Osteoblast (primary cell): Measurements from ENCODE around the gene SPRR4. TPM values are rescaled to one million over a fixed set of nuclear protein-coding genes. Genes with fewer than 3 reads are reported as not detected.
"Not testable (repeated sequence)": the region's sequence is repeated elsewhere in the genome, so short reads cannot be mapped to it uniquely, and the experiment has no call there.

Experiments
- DNase-seq: peaks from one replicate; pipeline ENCODE4 v3.0.0; 2011; ENCODE audit warnings: low spot score, mixed read lengths; ENCODE audit not compliant: insufficient read length; ENCODE audit errors: missing footprints
- H2AFZ ChIP-seq: 2 replicates; pipeline ENCODE4 v1.6.0; 2011; ENCODE audit warnings: mild to moderate bottlenecking, low read length
- H3K27ac ChIP-seq: 2 replicates; pipeline ENCODE4 v1.5.1; 2011; ENCODE audit warnings: mild to moderate bottlenecking, low read depth, low read length, moderate library complexity
- H3K27me3 ChIP-seq: 2 replicates; pipeline ENCODE4 v1.6.0; 2012; ENCODE audit warnings: mild to moderate bottlenecking, control low read depth, inconsistent platforms, low read length, moderate library complexity; ENCODE audit not compliant: insufficient read depth
- H3K36me3 ChIP-seq: 2 replicates; pipeline ENCODE4 v1.5.1; 2011; ENCODE audit warnings: mild to moderate bottlenecking, low read length, control low read depth, moderate library complexity; ENCODE audit not compliant: insufficient read depth
- H3K4me1 ChIP-seq: 2 replicates; pipeline ENCODE4 v1.5.1; 2011; ENCODE audit warnings: mild to moderate bottlenecking, low read length, control low read depth, moderate library complexity; ENCODE audit not compliant: insufficient read depth
- H3K4me2 ChIP-seq: 2 replicates; pipeline ENCODE4 v1.6.0; 2011; ENCODE audit warnings: mild to moderate bottlenecking, low read length; ENCODE audit not compliant: insufficient read depth
- H3K4me3 ChIP-seq: fragments of 200-600 bp; sonication (generic); 3 replicates; pipeline ENCODE4 v1.5.1; 2012; ENCODE audit warnings: mild to moderate bottlenecking, low read length, inconsistent platforms; ENCODE audit not compliant: insufficient read depth
- H3K79me2 ChIP-seq: 2 replicates; pipeline ENCODE4 v1.6.0; 2012; ENCODE audit warnings: mild to moderate bottlenecking, low read length, control low read depth, inconsistent platforms; ENCODE audit not compliant: insufficient read depth
- H3K9me3 ChIP-seq: 2 replicates; pipeline ENCODE4 v1.5.1; 2011; ENCODE audit warnings: low read depth, low read length, control low read depth
- H4K20me1 ChIP-seq: 2 replicates; pipeline ENCODE4 v1.6.0; 2012; ENCODE audit warnings: mild to moderate bottlenecking, low read length, control low read depth; ENCODE audit not compliant: insufficient read depth
- small RNA-seq: library from RNA; depleted of rRNA; stranded (forward); fragments of <200 nt; gene quantifications from one replicate; pipeline ENCODE3, GENCODE V24; 2012
- total RNA-seq: library from RNA; depleted of rRNA; stranded (reverse); fragments of >200 nt; gene quantifications from 2 replicates; pipeline ENCODE4 v1.2.3, GENCODE V29; 2012
- TF ChIP-seq, protein P1 (sequence below): IDR thresholded peaks from 2 replicates; pipeline ENCODE4 v1.5.1; 2011; ENCODE audit warnings: mild to moderate bottlenecking, low read depth, low read length, moderate library complexity; ENCODE audit errors: extremely low read depth

The SPRR4 gene
- total RNA-seq, 1 donor: not detected

DNA sequence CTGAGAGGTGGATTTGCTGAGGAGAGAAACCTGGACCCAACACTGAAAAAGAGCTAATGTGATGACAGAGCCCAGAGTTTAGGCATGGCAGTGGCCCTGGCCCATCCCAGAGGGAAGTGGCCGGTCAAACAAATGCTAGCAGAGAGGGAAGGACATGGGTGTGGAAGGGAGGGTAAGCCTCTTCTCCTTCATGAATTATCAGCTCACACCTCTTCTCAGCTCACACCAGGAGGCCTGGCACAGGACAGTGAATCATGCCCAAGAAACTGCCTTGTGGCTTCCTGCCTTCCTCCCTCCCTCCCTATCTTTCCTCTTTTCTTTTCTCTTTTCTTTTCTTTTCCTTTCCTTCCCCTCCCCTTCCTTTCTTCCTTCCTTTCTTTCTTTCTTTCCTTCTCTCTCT lies 29.8 kb downstream of the SPRR4 start:
- Histone ChIP-seq H2AFZ (no peak overlapping the region), H3K27me3 (no peaks in the 10 kb centered on the region), H3K4me3 (no peak overlapping the region), H3K27ac (no peak overlapping the region), H4K20me1 (no peaks in the 10 kb centered on the region), H3K79me2 (no peaks in the 10 kb centered on the region), H3K4me2 (no peak overlapping the region), H3K4me1 (no peaks in the 10 kb centered on the region), H3K36me3 (no peaks in the 10 kb centered on the region), H3K9me3 (no peaks in the 10 kb centered on the region)
- TF ChIP-seq, protein P1, sequence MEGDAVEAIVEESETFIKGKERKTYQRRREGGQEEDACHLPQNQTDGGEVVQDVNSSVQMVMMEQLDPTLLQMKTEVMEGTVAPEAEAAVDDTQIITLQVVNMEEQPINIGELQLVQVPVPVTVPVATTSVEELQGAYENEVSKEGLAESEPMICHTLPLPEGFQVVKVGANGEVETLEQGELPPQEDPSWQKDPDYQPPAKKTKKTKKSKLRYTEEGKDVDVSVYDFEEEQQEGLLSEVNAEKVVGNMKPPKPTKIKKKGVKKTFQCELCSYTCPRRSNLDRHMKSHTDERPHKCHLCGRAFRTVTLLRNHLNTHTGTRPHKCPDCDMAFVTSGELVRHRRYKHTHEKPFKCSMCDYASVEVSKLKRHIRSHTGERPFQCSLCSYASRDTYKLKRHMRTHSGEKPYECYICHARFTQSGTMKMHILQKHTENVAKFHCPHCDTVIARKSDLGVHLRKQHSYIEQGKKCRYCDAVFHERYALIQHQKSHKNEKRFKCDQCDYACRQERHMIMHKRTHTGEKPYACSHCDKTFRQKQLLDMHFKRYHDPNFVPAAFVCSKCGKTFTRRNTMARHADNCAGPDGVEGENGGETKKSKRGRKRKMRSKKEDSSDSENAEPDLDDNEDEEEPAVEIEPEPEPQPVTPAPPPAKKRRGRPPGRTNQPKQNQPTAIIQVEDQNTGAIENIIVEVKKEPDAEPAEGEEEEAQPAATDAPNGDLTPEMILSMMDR: no peak
- no peak for DNase-seq

DNA sequence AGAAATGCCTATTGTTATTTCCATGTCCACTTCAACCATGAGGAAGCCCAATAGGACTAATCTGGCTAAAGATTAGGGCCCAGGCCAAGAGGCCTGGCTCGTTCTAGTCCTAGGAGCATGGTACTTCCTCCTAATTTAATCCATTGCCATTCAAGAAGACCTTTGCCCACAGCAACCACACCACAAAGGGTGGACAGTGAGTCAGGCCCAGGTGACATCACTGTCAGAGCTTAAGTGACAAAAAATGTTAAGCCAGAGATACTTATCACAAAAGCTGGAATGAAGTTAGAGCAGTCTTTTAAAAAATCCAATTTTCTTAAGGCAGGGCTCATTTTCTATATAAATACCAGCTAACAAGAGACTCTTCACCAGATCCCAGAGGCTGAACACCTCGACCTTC lies 30.9 kb downstream of the SPRR4 start, which contains the start of gene SPRR3:
TSS of gene SPRR3 (plus strand) at position 368 of the 400 bp plus-strand sequence. CDS start 1,272 bp downstream, outside the sequence.
- Histone ChIP-seq H4K20me1 (no peaks in the 10 kb centered on the region), H3K4me3 (no peak within 1 kb of the TSS), H3K4me2 (no peak within 1 kb of the TSS), H3K4me1 (no peaks in the 10 kb centered on the region), H3K36me3 (no peaks in the 10 kb centered on the region), H3K79me2 (no peaks in the 10 kb centered on the region), H3K9me3 (no peaks in the 10 kb centered on the region), H2AFZ (no peak within 1 kb of the TSS), H3K27me3 (no peaks in the 10 kb centered on the region), H3K27ac (no peak within 1 kb of the TSS)
- TF ChIP-seq, protein P1: no peak
- DNase-seq: no peak

DNA sequence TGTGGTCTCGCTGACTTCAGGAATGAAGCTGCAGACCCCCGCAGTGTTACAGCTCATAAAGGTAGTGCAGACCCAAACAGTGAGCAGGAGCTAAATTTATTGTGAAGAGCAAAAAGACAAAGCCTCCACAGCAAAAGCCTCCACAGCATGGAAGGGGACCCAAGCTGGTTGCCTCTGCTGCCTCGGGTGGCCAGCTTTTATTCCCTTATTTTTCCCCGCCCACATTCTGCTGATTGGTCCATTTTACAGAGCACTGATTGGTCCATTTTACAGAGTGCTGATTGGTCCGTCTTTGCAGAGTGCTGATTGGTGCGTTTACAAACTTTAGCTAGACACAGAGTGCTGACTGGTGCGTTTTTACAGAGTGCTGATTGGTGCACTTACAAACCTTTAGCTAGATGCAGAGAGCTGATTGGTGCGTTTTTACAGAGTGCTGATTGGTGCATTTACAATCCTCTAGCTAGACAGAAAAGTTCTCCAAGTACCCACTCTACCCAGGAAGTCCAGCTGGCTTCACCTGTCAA lies 40.8 kb downstream of the SPRR4 start:
- H3K9me3 ChIP-seq, H3K36me3 ChIP-seq, H3K4me3 ChIP-seq, H3K27me3 ChIP-seq, H4K20me1 ChIP-seq, H3K27ac ChIP-seq, H2AFZ ChIP-seq, H3K4me1 ChIP-seq, DNase-seq, H3K79me2 ChIP-seq, H3K4me2 ChIP-seq: not testable (repeated sequence)

- H3K27me3 ChIP-seq, H3K4me3 ChIP-seq, H3K79me2 ChIP-seq, H3K4me1 ChIP-seq, H3K36me3 ChIP-seq, H3K27ac ChIP-seq, H3K4me2 ChIP-seq, H2AFZ ChIP-seq, H4K20me1 ChIP-seq, DNase-seq, H3K9me3 ChIP-seq: not testable (repeated sequence)
These were observed 51.4 kb downstream of the SPRR4 start for GRCh38 chr1:153021829-153022228.

Small RNA genes lying within 50 kb of the gene (small RNA-seq; reads per million reads assigned to genes)
- gene RF00322 (not detected), gene SPRR1A (not detected)

Other genes with a start within 250 kb of the SPRR4 start
- gene KPRP, start 212.6 kb upstream of the SPRR4 start, total RNA-seq: not detected in 2 replicates
- gene LCE1F, start 195.5 kb upstream of the SPRR4 start, total RNA-seq: not detected in 2 replicates
- not detected in 2 replicates for gene LCE1E, start 184.4 kb upstream of the SPRR4 start, total RNA-seq
- gene LCE1D, start 173.9 kb upstream of the SPRR4 start, total RNA-seq: not detected in 2 replicates
- gene LCE1C, start 164.0 kb upstream of the SPRR4 start, total RNA-seq: not detected in 2 replicates
- gene LCE1B, start 158.7 kb upstream of the SPRR4 start, total RNA-seq: not detected in 2 replicates
- gene LCE1A, start 143.2 kb upstream of the SPRR4 start, total RNA-seq: not detected in 2 replicates
- not detected in 2 replicates for gene LCE6A, start 127.8 kb upstream of the SPRR4 start, total RNA-seq
- not detected in 2 replicates for gene LCE7A, start 110.7 kb upstream of the SPRR4 start, total RNA-seq
- not detected in 2 replicates for gene SMCP, start 92.3 kb upstream of the SPRR4 start, total RNA-seq
- not detected in 2 replicates for gene IVL, start 62.1 kb upstream of the SPRR4 start, total RNA-seq
- not detected in 2 replicates for gene SPRR5, start 23.4 kb upstream of the SPRR4 start, total RNA-seq
- gene SPRR1A, start 13.4 kb downstream of the SPRR4 start, total RNA-seq: not detected in 2 replicates
- not detected in 2 replicates for gene SPRR3, start 31.1 kb downstream of the SPRR4 start, total RNA-seq
- not detected in 2 replicates for gene SPRR1B, start 60.6 kb downstream of the SPRR4 start, total RNA-seq
- gene SPRR2D, start 70.5 kb downstream of the SPRR4 start, total RNA-seq: not detected in 2 replicates
- not detected in 2 replicates for gene SPRR2A, start 86.9 kb downstream of the SPRR4 start, total RNA-seq
- not detected in 2 replicates for gene SPRR2B, start 101.0 kb downstream of the SPRR4 start, total RNA-seq
- not detected in 2 replicates for gene SPRR2E, start 123.9 kb downstream of the SPRR4 start, total RNA-seq
- not detected in 2 replicates for gene SPRR2F, start 142.9 kb downstream of the SPRR4 start, total RNA-seq
- gene SPRR2G, start 180.2 kb downstream of the SPRR4 start, total RNA-seq: not detected in 2 replicates
- gene LELP1, start 232.8 kb downstream of the SPRR4 start, total RNA-seq: not detected in 2 replicates
- not detected in 2 replicates for gene PRR9, start 246.9 kb downstream of the SPRR4 start, total RNA-seq